Measurements from ENCODE around the gene LRCH4.
"Not testable (repeated sequence)": the region's sequence is repeated elsewhere in the genome, so short reads cannot be mapped to it uniquely, and the experiment has no call there.

DNA sequence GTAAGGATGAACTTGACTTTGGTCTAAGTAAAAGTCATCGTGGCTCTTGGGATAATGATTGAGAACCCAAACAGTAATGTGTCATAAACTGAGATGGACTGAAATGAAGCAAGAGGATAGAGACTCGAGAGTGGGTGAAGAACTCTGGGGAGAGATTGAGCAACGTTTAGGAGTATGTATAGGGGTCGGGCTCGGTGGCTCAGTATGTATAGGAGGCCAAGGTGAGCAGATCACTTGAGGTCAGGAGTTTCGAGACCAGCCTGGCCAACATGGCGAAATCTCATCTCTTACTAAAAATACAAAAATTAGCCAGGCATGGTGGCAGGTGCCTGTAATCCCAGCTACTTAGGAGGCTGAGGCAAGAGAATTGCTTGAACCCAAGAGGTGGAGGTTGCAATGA is 44.6 kb downstream of the LRCH4 start:
- not testable (repeated sequence) for TF ChIP-seq POLR2A, POLR2AphosphoS5, EP300, CTCF (IDR thresholded peaks at IDR 0.05)
